Panc1 (cell line): Measurements from ENCODE around the gene ALPK1. TPM values are rescaled to one million over a fixed set of nuclear protein-coding genes. Genes with fewer than 3 reads are reported as not detected.

ENCODE experiments used
- ATAC-seq: fragments of 200-7000 bp; cut with Tn5 transposase; 2 replicates; pipeline ENCODE4 v1.9.1; 2020; ENCODE audit warnings: mild to moderate bottlenecking, moderate library complexity
- BruUV-seq: library from RNA; stranded (reverse); fragments of 400-500 nt; replicated peaks from 2 replicates; lab custom pipeline; 2021; lab: Mats Ljungman, UMichigan
- CTCF ChIA-PET: fragments of 300-600 bp; sonication (Branson Sonifier 250); formaldehyde crosslinking; loops from one replicate; lab custom pipeline; 2022; ENCODE audit warnings: antibody characterized with exemption; lab: Charles Lee
- POLR2A ChIA-PET: fragments of 300-600 bp; sonication (Branson Sonifier 250); formaldehyde crosslinking; loops from one replicate; lab custom pipeline; 2022; ENCODE audit warnings: antibody characterized with exemption; lab: Charles Lee
- DNase-seq: peaks from one replicate; pipeline ENCODE4 v3.0.0-alpha.2; 2010; ENCODE audit warnings: low read depth, low spot score
- H3K27ac ChIP-seq: 2 replicates; pipeline ENCODE4 v1.5.1; 2011; ENCODE audit warnings: mild to moderate bottlenecking, low read length, inconsistent platforms
- H3K27me3 ChIP-seq: fragments of 200-500 bp; sonication (Bioruptor generic); 2 replicates; pipeline ENCODE4 v1.6.0; 2014; ENCODE audit warnings: low read length, inconsistent platforms; ENCODE audit not compliant: control insufficient read depth, insufficient read depth
- H3K36me3 ChIP-seq: fragments of 200-500 bp; sonication (Bioruptor generic); 2 replicates; pipeline ENCODE4 v1.5.1; 2014; ENCODE audit warnings: inconsistent platforms, mild to moderate bottlenecking, low read length, moderate library complexity; ENCODE audit not compliant: control insufficient read depth, insufficient read depth
- H3K4me1 ChIP-seq: 2 replicates; pipeline ENCODE4 v1.5.1; 2011; ENCODE audit warnings: inconsistent platforms, mild to moderate bottlenecking, low read length, moderate library complexity; ENCODE audit not compliant: control insufficient read depth, insufficient read depth
- H3K4me3 ChIP-seq, 2 experiments: 2 replicates each; pipeline ENCODE4 v1.5.1; 2011 to 2012; ENCODE audit warnings: low read depth in 2 of 2, low read length in 2 of 2, mild to moderate bottlenecking in 2 of 2, inconsistent platforms in 1 of 2, moderate library complexity in 1 of 2
- H3K9me3 ChIP-seq: fragments of 200-500 bp; sonication (Bioruptor generic); 2 replicates; pipeline ENCODE4 v1.5.1; 2014; ENCODE audit warnings: low read depth, mild to moderate bottlenecking, inconsistent platforms, low read length, moderate library complexity; ENCODE audit not compliant: control insufficient read depth, insufficient read depth
- POLR2AphosphoS5 ChIP-seq: IDR thresholded peaks from 2 replicates; pipeline ENCODE4 v1.6.1; 2012; ENCODE audit warnings: mild to moderate bottlenecking, low read depth, low read length, moderate library complexity
- SIN3A ChIP-seq: IDR thresholded peaks from 2 replicates; pipeline ENCODE4 v1.6.1; 2012; ENCODE audit warnings: low read depth, mild to moderate bottlenecking, low read length, moderate library complexity, borderline replicate concordance; ENCODE audit not compliant: insufficient read depth
- TCF7L2 ChIP-seq: IDR thresholded peaks from 2 replicates; pipeline ENCODE4 v1.6.1; 2011; ENCODE audit warnings: mild to moderate bottlenecking, low read depth, low read length, inconsistent platforms
- in situ Hi-C: cut with HindIII; loops from 2 replicates; pipeline ENCODE4 v1.10.0; 2016; ENCODE audit warnings: low sequenced_read_pairs, low pct_unique_long_range_greater_than_20kb
- intact Hi-C: fragments of 100-400 bp; cut with micrococcal nuclease; formaldehyde crosslinking; loops from one replicate; pipeline ENCODE4 v1.10.0; 2022; ENCODE audit not compliant: unreplicated experiment
- total RNA-seq: library from RNA; stranded (reverse); gene quantifications from one replicate; pipeline ENCODE4 v1.2.1, GENCODE V29; 2021; ENCODE audit not compliant: unreplicated experiment
- TF ChIP-seq, protein P1 (sequence below): fragments of 450-650 bp; IDR thresholded peaks from 2 replicates; pipeline ENCODE4 v1.5.1; 2017; ENCODE audit warnings: mild to moderate bottlenecking
- TF ChIP-seq, protein P2 (sequence below), 2 experiments: IDR thresholded peaks; 2 replicates each; pipeline ENCODE4 v1.6.1; 2011 to 2012; ENCODE audit warnings: low read depth in 2 of 2, control low read depth in 1 of 2, low read length in 1 of 2, mild to moderate bottlenecking in 1 of 2, moderate library complexity in 1 of 2; ENCODE audit not compliant: insufficient read depth in 1 of 2

Gene ALPK1
- total RNA-seq, 1 experiment from 2014 or later: 1.4 TPM

DNA sequence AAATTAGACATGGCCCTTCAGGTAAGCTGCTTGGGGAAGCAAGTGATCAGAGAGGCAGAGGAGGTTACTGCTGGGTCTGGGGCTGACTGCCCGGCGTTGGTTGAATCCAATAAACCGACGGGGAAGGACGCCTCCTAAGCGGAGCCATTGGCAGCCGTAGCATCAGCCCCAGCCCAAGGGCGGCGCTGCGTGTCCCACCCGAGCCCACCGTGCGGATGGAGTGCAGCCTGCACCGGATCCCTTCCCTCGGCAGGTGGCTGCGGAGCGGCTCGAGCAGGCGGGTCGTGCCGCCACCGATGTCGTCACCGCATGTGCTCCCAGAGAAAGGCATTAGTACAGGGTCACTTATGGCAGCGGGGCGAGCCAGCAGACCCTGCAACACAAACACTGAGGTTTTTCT is 82.1 kb downstream of the ALPK1 start:
- ATAC-seq: no peak
- TF ChIP-seq, protein P1, sequence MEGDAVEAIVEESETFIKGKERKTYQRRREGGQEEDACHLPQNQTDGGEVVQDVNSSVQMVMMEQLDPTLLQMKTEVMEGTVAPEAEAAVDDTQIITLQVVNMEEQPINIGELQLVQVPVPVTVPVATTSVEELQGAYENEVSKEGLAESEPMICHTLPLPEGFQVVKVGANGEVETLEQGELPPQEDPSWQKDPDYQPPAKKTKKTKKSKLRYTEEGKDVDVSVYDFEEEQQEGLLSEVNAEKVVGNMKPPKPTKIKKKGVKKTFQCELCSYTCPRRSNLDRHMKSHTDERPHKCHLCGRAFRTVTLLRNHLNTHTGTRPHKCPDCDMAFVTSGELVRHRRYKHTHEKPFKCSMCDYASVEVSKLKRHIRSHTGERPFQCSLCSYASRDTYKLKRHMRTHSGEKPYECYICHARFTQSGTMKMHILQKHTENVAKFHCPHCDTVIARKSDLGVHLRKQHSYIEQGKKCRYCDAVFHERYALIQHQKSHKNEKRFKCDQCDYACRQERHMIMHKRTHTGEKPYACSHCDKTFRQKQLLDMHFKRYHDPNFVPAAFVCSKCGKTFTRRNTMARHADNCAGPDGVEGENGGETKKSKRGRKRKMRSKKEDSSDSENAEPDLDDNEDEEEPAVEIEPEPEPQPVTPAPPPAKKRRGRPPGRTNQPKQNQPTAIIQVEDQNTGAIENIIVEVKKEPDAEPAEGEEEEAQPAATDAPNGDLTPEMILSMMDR: no peak
- TF ChIP-seq, protein P2, sequence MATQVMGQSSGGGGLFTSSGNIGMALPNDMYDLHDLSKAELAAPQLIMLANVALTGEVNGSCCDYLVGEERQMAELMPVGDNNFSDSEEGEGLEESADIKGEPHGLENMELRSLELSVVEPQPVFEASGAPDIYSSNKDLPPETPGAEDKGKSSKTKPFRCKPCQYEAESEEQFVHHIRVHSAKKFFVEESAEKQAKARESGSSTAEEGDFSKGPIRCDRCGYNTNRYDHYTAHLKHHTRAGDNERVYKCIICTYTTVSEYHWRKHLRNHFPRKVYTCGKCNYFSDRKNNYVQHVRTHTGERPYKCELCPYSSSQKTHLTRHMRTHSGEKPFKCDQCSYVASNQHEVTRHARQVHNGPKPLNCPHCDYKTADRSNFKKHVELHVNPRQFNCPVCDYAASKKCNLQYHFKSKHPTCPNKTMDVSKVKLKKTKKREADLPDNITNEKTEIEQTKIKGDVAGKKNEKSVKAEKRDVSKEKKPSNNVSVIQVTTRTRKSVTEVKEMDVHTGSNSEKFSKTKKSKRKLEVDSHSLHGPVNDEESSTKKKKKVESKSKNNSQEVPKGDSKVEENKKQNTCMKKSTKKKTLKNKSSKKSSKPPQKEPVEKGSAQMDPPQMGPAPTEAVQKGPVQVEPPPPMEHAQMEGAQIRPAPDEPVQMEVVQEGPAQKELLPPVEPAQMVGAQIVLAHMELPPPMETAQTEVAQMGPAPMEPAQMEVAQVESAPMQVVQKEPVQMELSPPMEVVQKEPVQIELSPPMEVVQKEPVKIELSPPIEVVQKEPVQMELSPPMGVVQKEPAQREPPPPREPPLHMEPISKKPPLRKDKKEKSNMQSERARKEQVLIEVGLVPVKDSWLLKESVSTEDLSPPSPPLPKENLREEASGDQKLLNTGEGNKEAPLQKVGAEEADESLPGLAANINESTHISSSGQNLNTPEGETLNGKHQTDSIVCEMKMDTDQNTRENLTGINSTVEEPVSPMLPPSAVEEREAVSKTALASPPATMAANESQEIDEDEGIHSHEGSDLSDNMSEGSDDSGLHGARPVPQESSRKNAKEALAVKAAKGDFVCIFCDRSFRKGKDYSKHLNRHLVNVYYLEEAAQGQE (IDR thresholded peaks at IDR 0.05; ENCODE audit: insufficient read depth in 1 of 2, low read depth in 2 of 2, low read length in 1 of 2): no peak
- TF ChIP-seq SIN3A (no peak), TCF7L2 (no peak), POLR2AphosphoS5 (no peak)
- Histone ChIP-seq H3K27me3 (no peaks in the 10 kb centered on the region), H3K27ac (no peak overlapping the region), H3K4me3 (no peak overlapping the region), H3K9me3 (no peaks in the 10 kb centered on the region), H3K4me1 (no peaks in the 10 kb centered on the region), H3K36me3 (no peaks in the 10 kb centered on the region)
- ChIA-PET POLR2A (no interaction called here), CTCF (no interaction called here)
- no peak for DNase-seq
- intact Hi-C loops (no loop called here), in situ Hi-C loops (no loop called here)
- BruUV-seq: no TSS peak

DNA sequence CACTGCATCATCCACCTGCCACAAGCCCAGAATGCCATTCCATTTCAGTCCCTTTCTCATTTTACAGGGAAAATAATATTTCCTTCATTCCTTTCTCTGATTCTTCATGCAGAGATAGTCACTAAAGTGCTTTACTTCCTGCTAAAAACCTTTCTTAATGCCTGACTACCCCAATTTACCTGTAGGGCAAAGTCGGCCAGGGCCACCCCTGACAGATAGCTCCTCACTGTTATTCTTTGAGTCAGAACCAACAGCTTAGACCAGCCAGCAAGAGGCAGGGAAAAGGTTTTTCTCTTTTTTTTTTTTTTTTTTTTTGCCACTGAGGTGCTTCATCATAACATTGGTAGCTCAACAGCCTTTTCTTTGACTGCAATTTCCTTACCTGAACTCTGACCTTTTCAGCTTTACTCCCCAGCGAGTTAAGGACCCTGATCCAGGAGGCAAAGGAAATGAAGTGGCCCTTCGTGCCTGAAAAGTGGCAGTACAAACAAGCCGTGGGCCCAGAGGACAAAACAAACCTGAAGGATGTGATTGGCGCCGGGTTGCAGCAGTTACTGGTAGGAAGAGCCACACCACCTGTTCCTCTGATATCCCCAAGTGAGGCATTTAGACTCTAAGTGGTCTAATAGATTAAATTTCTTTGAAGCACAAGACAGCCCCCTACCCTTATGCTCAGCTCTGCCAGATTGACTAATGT is 85.0 kb downstream of the ALPK1 start:
- TF ChIP-seq SIN3A (no peak), TCF7L2 (no peak), POLR2AphosphoS5 (no peak)
- TF ChIP-seq, protein P2 (IDR thresholded peaks at IDR 0.05; ENCODE audit: insufficient read depth in 1 of 2, low read depth in 2 of 2, low read length in 1 of 2): no peak
- TF ChIP-seq, protein P1: no peak
- BruUV-seq: no TSS peak
- Histone ChIP-seq H3K4me1 (no peaks in the 10 kb centered on the region), H3K27me3 (no peaks in the 10 kb centered on the region), H3K4me3 (no peak overlapping the region), H3K27ac (no peak overlapping the region), H3K9me3 (no peaks in the 10 kb centered on the region), H3K36me3 (no peaks in the 10 kb centered on the region)
- no peak for DNase-seq
- CTCF ChIA-PET: no interaction called here
- ATAC-seq: no peak
- in situ Hi-C loops: no loop called here
- POLR2A ChIA-PET: no interaction called here
- intact Hi-C loops: no loop called here
